HG02678 (cell line): ENCODE data around the gene MINDY4.

Experiments
- ATAC-seq: cut with Tn5 transposase; IDR thresholded peaks from one replicate; pipeline ENCODE4 v1.9.1; 2021; ENCODE audit warnings: mild to moderate bottlenecking, moderate library complexity; ENCODE audit not compliant: unreplicated experiment

Gene MINDY4

DNA sequence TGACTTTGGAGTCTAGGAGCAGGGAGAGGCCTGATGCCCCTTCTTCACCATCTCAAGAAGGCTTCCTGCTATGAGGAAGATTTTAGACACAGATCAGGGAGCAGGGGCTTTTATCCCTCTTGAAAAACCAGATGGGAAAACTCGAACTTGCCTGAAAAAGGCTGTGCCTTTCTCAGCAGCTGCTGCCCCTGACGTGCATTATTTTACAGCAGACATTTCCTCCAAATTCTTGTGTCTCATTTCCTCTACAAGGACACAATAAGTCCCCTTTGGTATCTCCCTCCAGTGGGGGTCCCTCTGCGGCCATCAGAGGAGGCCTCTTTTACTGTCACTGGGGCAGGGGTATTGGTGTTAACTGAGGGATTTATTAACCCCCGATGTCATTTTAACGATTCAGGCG lies 102.4 kb downstream of the MINDY4 start:
- ATAC-seq = no peak

DNA sequence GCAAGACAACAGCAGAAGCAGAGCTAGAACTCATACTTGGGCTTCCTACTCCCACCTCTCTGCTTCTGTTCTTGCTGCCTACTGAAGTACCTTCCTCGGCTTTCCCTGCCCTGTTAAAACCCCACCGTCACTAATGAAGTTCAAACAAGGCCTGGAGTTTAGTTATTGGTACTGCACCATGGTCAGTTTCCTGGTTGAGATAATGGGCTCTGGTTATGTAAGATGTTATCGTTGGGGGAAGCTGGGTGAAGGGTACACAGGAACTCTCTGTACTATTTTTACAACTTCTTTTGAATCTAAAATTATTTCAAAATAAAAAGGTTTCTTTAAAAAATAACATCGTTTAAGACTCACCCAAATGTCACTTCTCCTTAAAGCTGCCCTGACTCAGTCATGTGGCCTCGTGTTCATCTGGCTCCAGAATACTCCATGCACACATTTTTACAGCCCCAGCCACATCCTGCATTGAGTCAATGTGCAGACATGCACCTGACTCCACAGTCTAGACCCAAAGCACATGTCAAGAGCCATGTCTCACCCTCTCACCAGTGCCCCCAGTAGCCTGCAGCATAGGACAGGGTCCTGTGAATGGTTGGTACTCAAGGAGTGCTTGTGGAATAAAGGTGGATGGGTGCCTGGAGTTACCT lies 103.6 kb downstream of the MINDY4 start:
- ATAC-seq = no peak

DNA sequence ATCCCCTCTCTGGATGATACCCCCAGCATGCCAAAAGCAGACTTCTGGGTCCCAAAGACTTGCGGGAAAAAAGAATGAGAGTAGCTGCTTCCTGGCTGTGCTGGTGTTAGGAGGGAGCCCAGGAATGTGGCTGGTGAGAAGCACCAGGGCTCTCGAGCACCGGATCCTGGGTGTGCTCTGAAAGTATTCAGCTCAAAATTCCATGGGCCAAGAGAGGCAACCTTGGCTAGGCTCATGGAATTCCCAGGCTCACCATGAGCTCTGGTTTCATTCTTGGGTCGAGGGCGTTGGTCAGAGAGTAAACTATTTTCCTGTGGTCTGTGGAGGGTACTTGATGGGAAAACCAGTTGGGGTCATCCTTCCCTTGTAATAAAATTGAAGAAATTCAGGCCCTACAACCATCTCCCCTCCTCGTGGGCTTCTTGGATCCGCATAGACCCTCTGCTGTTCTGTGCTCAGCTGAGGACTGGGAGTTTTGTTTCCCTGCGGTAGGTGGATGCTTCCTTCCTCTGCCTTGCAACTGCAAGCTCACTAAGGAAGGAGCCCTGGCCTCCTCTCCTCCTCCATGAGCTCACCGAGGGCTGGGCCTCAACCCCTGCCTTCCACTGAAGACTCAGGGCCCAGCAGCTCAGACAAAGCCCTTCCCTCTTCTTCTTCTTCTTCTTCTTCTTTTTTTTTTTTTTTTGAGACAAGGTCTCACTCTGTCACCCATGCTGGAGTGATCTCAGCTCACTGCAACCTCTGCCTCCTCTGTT lies 106.0 kb downstream of the MINDY4 start:
- no peak for ATAC-seq

DNA sequence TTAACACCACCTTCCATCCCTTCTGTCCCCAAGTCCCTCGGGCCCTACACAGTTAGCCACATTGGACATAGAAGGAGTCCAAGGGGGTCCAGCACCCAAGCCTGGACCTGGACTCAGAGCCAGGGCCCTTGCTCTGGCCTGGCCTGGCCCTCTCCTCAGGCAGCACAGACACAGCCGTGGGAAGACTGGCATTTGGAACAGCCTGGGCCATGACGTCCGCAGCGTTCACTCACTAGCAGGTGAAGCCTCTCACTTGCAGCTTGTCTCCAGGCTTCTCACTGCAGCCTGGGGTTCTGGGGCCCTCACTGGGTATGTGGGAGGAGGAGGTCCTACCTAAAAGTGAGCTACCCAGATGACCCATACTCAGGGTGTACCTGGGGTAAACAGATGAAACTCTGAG lies 106.8 kb downstream of the MINDY4 start:
- ATAC-seq = no peak

DNA sequence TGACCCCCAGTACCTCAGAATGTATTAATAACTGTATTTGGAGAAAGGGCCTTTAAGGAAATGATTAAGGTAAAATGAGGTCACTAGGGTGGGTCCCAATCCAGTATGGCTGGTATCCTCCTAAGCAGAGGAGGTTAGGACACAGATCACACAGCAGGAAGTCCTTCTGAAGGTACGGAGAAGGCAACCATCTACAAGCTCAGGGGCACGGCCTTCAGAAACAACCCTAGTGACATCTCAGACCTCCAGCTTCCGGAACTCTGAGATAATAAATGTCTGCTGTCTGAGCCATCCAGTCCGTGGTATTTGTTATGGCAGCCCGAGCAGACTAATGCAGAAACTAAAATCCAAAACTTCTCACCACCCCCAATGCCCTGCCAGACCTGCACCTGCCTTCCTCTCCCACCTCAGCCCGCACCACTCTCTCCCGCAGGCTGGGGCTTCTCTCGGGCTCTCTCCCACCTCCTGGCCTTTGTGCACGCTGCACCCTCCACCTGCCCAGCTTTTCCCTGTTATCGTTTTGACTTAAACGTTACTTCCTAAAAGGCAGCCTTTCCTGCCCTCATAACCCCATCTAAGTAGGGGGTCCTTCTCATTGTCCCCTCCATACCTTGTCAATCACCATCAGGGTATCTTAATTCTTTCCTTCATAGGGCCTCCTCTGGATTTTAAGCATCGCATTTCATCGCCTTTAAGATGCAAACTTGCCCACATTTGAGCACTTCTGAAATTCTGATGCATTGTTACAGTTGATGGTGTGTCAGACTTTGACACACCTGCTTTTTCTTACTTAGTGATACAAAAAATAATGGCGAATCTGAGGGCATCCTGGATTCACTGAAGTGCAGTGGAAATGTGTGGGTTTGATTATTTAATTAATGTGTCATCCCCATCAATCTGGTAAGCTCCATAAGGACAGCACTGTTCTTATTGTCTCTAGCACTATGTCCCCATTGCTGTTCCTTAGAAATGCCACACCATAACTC lies 108.2 kb downstream of the MINDY4 start:
- no peak for ATAC-seq

DNA sequence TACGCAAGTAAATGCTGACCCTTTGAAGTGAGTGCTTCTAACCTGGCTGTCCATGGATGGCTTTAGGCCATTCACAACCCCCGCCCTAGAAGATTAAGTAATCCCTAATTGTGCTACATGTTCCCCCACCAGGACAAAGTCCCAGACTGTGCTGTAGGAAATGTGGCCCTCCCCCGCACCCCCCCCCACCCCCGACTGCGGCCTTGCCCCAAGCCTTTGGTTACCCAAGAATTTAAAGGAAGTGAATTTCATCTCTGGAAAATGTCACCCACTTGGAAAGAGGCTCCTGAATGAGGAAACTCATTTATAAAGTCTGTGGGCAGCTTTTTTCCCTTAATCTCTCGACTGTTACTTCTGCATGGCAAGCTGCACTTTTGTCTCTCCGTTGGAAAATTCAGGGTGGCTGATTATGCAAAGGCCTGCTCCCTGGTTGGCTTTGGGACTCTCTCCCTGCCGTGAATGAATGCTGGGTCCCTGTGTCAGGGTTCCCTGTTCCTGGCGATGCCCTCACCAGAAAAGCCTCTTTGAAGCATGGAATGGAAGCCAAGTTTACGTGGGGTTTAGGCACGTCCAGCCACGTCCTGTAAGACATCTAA lies 109.0 kb downstream of the MINDY4 start:
- no peak for ATAC-seq

DNA sequence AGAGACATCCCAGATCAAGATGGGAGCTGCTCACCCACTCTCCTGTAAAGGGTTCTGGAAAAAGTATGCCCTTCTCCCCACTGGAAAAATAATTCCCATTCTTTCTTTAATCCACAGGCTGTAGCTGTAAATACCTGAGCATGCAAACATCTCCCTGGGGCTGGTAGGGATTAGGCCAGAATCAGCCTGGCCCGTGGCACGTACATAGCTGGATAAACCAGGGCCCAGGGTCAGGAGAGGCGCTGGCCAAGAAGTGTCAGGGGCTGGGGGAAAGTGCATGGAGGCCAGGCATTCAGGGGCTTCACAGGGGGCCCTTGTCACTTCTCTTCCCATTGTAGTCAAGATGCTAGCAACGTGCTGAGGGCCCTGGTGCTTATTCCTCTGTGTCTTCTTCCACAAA lies 109.7 kb downstream of the MINDY4 start:
- ATAC-seq = no peak

DNA sequence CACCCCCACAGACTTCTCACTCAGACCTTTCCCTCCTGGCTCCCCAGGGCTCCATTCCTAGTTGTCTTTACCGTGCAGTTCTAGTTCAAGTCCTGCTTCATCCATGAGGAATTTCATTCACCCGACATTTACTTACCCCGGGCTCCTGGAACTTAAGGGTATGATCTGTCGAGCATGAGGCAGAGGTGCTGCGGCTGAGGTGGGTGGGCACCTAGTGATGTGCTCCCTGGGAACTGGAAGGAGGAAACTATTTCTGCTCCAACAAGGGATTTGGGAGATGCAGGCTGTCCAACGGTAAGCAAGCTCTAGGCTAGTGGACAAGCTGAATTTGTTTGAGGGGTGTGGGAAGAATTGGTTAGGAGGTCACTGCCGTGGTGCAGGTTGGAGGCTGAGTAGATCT lies 110.2 kb downstream of the MINDY4 start:
- ATAC-seq = no peak

DNA sequence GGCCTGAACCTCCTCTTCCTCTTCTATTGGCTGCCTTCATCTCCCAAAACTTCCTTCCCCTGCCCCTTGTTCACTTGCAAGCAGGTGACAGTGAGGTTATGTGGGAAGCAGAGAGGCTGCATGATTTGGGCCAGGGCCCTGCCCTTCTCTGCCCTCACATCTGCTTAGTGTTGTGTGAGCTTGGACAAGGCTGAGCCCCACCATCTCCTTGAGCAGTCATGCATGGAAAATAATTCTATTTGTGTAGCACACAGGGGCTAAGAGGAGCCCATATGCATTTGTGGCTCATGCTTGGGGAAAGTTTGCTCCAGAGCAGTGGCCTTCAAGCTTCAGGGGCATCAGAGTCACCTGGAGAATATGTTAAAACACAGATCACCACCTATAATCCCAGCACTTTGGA lies 113.7 kb downstream of the MINDY4 start:
- no peak for ATAC-seq

DNA sequence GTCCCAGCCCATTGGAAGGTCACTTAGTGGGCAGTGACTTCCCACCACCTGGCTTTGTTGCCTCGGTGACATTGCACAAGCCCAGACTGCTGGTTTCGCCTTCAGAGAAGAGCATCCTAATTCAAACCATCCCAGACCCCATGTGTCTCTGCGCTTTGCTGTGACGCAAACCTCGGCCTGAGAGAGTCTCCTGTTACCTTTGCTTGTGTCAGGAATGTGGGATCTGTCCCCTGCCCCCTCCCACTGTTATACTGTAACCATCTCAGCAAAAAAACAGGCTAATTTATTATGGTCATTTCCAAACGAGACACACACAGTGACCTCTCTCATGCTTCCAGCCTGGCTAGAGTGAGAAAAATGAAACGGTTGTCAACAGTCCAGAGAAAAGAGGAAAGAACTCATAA lies 115.4 kb downstream of the MINDY4 start:
- ATAC-seq = no peak

DNA sequence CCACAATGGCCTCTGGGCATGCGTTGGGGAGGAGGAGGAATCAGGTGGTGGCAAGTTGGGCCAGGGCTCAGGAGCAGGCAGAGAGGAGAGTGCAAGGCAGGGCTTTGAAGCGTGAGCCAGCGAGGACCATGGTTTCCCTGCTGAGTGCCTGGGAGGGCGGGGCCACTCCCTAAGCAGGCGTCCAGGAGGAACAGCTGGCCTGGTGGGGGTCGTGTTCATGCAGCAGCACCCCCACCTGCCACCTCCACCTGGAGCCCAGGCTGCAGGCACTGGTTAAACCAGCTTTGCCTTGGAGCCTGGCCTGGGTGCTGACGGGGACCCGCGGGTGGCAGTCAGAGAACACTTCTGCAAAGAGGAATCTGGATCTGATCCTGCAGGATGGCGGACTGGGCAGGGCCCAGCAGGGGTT lies 116.3 kb downstream of the MINDY4 start:
- no peak for ATAC-seq

DNA sequence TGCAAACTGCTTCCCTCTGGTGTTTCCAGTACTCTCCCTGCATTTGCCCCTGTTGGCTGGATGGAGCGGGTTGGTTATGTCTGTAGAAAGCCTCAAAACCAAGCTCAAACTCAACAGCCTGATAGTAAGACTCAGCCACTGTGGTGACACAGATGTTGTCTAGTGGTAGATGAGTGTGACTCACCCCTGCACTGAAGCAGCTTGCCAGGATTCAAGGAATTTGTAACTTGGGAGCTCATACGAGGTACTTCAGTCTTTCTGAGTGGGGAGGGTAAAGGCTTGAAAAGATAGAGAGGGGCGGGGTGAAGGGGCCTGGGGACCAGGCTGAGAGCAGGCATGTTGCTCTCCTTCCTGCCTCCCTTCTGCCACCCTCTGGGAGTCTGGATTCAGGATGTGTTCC lies 117.5 kb downstream of the MINDY4 start:
- ATAC-seq = no peak

DNA sequence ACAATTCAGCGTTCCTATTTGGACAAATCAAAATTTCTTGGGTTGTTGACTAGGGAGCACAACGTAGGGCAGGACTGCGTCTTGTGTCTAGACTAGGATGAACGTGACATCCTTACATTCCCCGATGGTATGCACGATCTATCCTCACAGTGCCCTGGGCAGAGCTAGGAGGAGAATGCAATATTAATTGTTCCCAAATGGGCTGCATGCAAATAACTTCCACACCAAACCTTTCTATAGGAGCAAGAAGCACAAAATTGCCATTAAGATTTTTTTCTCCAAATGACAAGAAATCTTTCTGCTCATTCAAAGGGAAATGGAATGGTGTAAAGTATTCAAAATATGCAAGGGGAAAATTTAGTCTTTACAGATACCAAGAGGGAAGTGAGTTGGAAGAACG lies 119.0 kb downstream of the MINDY4 start:
- no peak for ATAC-seq

DNA sequence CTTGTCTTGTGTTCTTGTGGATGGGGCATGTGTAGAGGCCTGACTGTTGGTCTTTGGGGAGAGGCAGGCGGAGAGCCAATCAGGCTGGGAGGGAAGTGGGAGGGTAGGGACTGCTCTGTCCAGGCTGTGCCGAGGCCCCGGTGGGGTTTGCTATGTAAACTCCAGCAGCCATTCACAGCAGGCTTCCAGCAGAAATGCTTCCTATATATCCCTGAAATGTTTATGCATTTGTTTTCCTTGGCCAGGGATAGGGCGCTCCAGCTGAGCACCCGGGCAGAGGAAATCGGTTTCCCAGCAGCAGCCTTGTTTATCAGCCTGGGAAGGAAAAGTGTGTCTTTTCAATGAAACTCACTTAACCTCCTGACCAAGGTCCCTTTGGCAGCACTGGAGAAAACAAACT lies 122.1 kb downstream of the MINDY4 start:
- ATAC-seq = no peak

DNA sequence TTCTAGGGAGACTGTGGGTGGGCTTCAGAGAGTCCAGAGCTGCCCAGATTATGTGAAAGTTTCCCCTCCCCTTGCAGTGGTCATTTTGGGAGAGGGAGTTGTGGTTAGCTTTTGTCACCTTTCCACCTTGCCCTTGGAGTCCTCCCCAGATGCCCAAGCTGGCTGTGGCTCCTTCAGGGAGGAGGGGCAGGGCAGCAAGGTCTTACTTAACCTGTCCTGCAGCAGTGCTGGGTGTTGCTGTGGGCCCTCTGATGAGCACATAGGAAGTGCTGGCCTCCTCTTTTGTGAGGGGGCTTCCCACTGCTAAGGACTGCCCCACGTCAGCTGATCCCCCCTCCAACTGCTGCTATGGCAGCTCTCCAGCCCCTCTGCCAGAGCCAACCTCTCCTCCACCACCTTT lies 122.8 kb downstream of the MINDY4 start:
- no peak for ATAC-seq

DNA sequence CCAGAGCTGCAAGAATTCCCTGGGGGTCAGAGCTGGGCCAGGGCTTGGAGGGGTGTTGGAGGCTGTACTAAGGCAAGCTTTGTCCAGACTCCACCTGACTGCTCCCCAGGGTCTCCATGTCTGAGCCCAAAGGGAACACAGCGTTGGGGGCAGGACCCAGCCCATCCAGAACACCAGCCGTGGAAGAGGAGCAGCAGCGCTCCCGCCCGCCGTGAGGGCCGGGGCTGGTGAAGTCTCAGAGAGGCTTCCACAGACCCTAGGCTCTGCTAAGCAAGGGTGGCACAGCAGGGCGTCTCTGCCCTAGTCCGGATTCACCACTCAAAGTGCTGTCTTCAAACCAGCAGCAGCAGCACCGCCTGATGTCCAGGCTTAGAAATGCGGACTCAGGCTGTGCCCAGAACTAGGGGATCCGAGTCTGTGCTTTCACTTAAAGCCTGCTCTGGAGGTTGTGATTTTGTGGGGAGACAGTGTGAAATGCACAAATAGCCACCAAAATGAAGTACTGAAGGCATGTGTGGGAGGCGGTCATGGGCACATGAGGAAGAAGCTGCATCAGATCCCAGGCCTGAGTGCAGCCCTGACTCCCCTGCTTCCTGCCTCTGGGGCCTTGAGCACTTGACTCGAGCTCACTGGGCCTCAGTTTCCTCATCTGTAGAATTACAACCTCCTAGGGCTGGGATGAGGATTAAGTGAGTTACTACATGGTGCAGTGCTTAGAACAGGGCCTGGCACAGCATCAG lies 123.8 kb downstream of the MINDY4 start:
- ATAC-seq = no peak

DNA sequence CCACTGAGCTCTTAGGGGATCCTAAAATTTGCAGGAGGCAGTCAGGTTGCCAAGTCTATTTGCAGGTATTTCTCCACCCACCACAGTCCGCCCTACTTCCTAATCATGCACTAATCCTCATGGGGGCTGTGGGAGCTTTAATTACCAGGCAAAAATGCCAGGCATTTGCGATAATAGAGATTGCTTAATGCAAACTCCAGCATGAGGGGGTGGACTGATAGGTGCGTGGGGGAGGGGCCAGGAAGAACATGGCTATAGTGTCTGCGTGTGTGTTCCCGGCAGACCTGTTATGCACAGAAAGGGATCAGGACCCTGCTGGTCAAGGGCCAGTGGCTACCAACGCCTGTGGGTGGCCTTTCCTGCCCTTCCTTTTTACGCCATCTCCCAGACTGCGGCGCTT lies 124.8 kb downstream of the MINDY4 start:
- no peak for ATAC-seq

DNA sequence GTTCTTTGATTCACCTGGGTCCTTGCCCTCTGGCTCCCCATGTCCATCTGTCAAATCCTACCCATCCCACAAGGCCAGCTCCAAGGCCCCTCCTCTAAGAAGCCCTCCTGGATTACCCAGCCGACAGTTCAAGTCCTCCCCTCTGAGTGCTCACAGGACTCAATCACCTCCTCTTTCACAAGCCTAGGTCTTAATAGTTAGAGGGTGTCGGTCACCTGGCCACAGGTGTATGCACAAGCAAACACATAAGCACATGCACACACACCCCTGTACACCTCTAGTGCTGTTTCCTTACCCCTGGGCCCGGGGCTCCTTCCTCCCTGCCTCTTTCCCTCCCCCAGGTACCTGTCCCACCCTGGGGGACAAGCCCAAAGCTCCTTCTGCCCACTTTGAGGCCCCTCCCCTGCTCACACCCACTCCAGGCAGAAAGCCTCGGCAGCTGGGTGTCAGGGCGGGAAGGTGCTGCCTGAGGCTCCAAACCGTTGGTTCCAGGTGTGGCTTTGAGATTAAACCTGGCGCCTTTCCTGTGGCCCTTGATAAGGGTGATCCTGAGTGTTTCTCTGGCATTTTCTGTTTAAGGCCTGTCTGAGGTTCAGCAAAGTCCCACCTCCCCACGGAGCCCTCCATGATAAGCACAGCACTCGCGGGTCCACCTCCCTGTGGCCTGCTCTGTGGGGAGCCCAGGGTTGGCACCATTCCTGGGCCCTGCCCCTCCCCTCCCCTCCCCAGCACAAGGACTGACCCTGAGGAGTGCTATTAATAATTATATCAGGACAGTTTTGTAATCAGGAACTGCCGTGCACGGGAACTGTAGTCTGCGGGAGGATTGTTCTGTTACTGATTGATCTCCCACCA lies 125.8 kb downstream of the MINDY4 start:
- ATAC-seq = no peak

DNA sequence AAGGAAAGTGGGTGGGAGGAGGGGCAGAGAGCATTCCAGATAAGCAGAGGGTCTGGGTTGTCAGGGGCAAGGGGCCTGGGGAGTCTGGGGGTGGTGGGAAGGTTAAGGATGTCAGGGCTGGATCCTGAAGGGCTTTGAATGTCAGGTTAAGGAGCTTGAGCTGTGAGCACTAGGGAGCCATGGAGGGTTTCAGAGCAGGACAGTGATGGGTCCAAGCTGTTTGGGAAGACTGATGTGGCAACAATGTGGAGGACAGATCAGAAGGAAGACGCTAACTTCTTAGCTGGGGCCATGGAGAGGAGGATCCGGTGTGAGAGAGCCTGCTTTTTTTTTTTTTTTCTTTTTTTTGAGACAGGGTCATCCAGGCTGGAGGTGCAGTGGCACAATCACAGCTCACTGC lies 126.6 kb downstream of the MINDY4 start:
- ATAC-seq = no peak

DNA sequence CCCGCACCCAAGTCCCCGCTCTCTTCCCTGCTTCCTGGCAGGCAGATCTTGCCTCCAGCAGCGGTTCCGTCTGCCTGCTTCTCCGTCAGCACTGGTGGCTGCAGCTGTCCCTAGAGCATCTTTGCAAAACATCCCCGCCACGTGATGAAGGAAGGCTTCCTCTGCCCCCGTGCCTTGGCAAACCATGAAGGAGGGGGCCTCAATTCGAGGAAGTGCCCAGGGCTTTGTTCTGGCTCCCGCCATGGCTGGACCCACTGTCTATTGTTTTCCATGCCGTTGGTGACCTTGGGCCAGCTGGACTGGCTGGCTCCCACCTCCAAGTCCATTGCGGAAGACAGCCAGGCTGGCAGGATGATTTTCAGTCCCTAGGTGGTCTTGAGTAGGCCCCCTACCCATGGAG lies 127.2 kb downstream of the MINDY4 start:
- no peak for ATAC-seq
